Esophagus muscularis mucosa (tissue), 4 donors: ENCODE measurements around the gene LACTB.

ENCODE experiments used
- EP300 ChIP-seq: sonication (generic); formaldehyde crosslinking; IDR thresholded peaks from one replicate; pipeline ENCODE4 v1.6.1; 2017; ENCODE audit warnings: antibody characterized with exemption
- POLR2A ChIP-seq: fragments of 450-650 bp; IDR thresholded peaks from one replicate; pipeline ENCODE4 v1.6.1; 2017; ENCODE audit warnings: antibody characterized with exemption, moderate library complexity, mild to moderate bottlenecking, low read depth
- POLR2AphosphoS5 ChIP-seq, 2 donors: sonication (generic); formaldehyde crosslinking; IDR thresholded peaks; one replicate each; pipeline ENCODE4 v1.6.1; 2017; ENCODE audit warnings: antibody characterized with exemption in 2 of 2
- TF ChIP-seq, protein P1 (sequence below), 3 experiments: fragments of 200-600 bp in 2 of 3; fragments of 450-650 bp in 1 of 3; sonication (generic) in 2 of 3; IDR thresholded peaks; one replicate each; pipeline ENCODE4 v1.5.1; 2017 to 2019; ENCODE audit warnings: antibody characterized with exemption in 3 of 3, mild to moderate bottlenecking in 2 of 3, moderate library complexity in 1 of 3

DNA sequence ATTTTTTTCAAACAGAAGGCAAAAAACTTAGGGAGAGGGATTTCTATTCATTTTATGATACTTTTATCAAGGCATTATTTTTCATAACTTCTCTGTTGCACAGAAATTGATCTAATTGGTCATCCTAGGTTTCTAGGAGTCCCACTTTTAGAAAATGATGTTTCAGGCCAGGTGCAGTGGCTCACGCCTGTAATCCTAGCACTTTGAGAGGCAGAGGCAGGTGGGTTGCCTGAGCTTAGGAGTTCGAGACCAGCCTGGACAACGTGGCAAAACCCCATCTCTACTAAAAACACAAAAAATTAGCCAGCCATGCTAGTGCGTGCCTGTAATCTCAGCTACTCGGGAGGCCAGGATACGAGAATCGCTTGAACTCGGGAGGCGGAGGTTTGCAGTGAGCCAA lies 2.8 kb downstream of the LACTB start:
- TF ChIP-seq, protein P1, sequence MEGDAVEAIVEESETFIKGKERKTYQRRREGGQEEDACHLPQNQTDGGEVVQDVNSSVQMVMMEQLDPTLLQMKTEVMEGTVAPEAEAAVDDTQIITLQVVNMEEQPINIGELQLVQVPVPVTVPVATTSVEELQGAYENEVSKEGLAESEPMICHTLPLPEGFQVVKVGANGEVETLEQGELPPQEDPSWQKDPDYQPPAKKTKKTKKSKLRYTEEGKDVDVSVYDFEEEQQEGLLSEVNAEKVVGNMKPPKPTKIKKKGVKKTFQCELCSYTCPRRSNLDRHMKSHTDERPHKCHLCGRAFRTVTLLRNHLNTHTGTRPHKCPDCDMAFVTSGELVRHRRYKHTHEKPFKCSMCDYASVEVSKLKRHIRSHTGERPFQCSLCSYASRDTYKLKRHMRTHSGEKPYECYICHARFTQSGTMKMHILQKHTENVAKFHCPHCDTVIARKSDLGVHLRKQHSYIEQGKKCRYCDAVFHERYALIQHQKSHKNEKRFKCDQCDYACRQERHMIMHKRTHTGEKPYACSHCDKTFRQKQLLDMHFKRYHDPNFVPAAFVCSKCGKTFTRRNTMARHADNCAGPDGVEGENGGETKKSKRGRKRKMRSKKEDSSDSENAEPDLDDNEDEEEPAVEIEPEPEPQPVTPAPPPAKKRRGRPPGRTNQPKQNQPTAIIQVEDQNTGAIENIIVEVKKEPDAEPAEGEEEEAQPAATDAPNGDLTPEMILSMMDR (IDR thresholded peaks at IDR 0.05), result no peak
- no peak for TF ChIP-seq POLR2AphosphoS5 (IDR thresholded peaks at IDR 0.05)
- TF ChIP-seq POLR2A, result no peak
- no peak for TF ChIP-seq EP300
